Upper lobe of left lung (tissue), 6 donors: ENCODE data around the gene CYTL1. TPM values are rescaled to one million over a fixed set of nuclear protein-coding genes. Genes with fewer than 3 reads are reported as not detected.
A peak's percentile ranks its signal among the peaks of the same experiment; 100 is the strongest.

ENCODE experiments used
- ATAC-seq, 2 donors: fragments of 200-7000 bp; cut with Tn5 transposase; one replicate each; pipeline ENCODE4 v1.9.1; 2022; ENCODE audit warnings: mild to moderate bottlenecking in 2 of 2, moderate library complexity in 2 of 2; ENCODE audit not compliant: low FRiP score in 2 of 2
- DNase-seq, 2 donors: peaks; one replicate each; pipeline ENCODE4 v3.0.0-alpha.2; 2019 to 2020
- H3K27ac ChIP-seq, 4 donors: fragments of 200-600 bp; sonication (generic); one replicate each; pipeline ENCODE4 v1.5.1; 2016 to 2019
- H3K27me3 ChIP-seq, 4 donors: fragments of 200-600 bp; sonication (generic); one replicate each; pipeline ENCODE4 v1.5.1; 2017 to 2019
- H3K36me3 ChIP-seq, 4 donors: fragments of 200-600 bp; sonication (generic); one replicate each; pipeline ENCODE4 v1.5.1; 2016 to 2019
- H3K4me1 ChIP-seq, 4 donors: fragments of 200-600 bp; sonication (generic); one replicate each; pipeline ENCODE4 v1.5.1; 2018 to 2019
- H3K4me3 ChIP-seq, 4 donors: fragments of 200-600 bp; sonication (generic); one replicate each; pipeline ENCODE4 v1.5.1; 2017 to 2019; ENCODE audit warnings: mild to moderate bottlenecking in 2 of 4, moderate library complexity in 1 of 4
- H3K9me3 ChIP-seq, 4 donors: fragments of 200-600 bp; sonication (generic); one replicate each; pipeline ENCODE4 v1.5.1; 2018 to 2019
- CTCF ChIP-seq, 6 experiments: fragments of 450-650 bp in 4 of 6; fragments of 200-600 bp in 2 of 6; sonication (generic) in 2 of 6; IDR thresholded peaks; one replicate each; pipeline ENCODE4 v1.5.1; 2016 to 2019; ENCODE audit warnings: antibody characterized with exemption in 6 of 6
- EP300 ChIP-seq, 4 donors: sonication (generic); formaldehyde crosslinking; IDR thresholded peaks; one replicate each; pipeline ENCODE4 v1.5.1; 2017; ENCODE audit warnings: antibody characterized with exemption in 4 of 4, control low read depth in 2 of 4
- POLR2A ChIP-seq, 4 donors: fragments of 450-650 bp; IDR thresholded peaks; one replicate each; pipeline ENCODE4 v1.5.1; 2016 to 2017; ENCODE audit warnings: antibody characterized with exemption in 4 of 4, mild to moderate bottlenecking in 2 of 4
- POLR2AphosphoS5 ChIP-seq, 2 donors: sonication (generic); formaldehyde crosslinking; IDR thresholded peaks; one replicate each; pipeline ENCODE4 v1.5.1; 2017; ENCODE audit warnings: antibody characterized with exemption in 2 of 2
- WGBS, 2 donors: methylation state at CpG; one replicate each; pipeline ENCODE4 v1.1.5; 2017 to 2018; 5-methylcytosine and 5-hydroxymethylcytosine counted together
- total RNA-seq, 6 donors: library from RNA; depleted of rRNA in 4 of 6; stranded (reverse); fragments of >200 nt in 4 of 6; gene quantifications; one replicate each; pipeline versions ENCODE4 v1.1.0 to v1.2.1, GENCODE V29; 2016 to 2021
- donor health status: DM: no; HTN: no; CAD: no; lungs with moderate emphysema.
- donor health status: DM: no; HTN: yes; CAD: no; lungs with severe emphysema.

Gene CYTL1
- total RNA-seq, 6 donors from 2014 or later, result 0.61 to 3.1 (median 0.97) TPM; not detected in 3

- H3K9me3 ChIP-seq, result no peaks in the 10 kb centered on the region
- DNase-seq (peak; percentile 63 to 81), ATAC-seq (peak; percentile 78 to 89)
- peaks cover 0 to 18% (median 3%) of the 10 kb centered on the region in 4 donors for H3K27me3 ChIP-seq
- peak overlapping the region; percentile 22 to 56 (median 45) for H3K4me3 ChIP-seq
- 2 to 3% methylated on average over 18 to 36 of the region's 36 CpGs for WGBS, 2 donors
- no peaks in the 10 kb centered on the region for H3K36me3 ChIP-seq
- TF ChIP-seq POLR2AphosphoS5 (IDR thresholded peaks at IDR 0.05) (no peak), POLR2A (IDR thresholded peaks at IDR 0.05) (no peak), CTCF (IDR thresholded peaks at IDR 0.05) (peak; percentile 23 to 68 (median 44)), EP300 (IDR thresholded peaks at IDR 0.05) (no peak)
- no peak overlapping the region for H3K27ac ChIP-seq
- peaks cover 14 to 22% (median 18%) of the 10 kb centered on the region in 4 donors for H3K4me1 ChIP-seq
Observed at GRCh38 chr4:5050520-5051277, 31.4 kb upstream of the CYTL1 start.

- ATAC-seq, result no peak
Observed at GRCh38 chr4:5048721-5049120, 29.5 kb upstream of the CYTL1 start.

GRCh38 chr4:5045097-5045496 is 25.8 kb upstream of the CYTL1 start:
- ATAC-seq, result peak in 1 of 2 donors; percentile 76
- 28 to 29% methylated on average over 3 of the region's 3 CpGs for WGBS, 2 donors

More at GRCh38 chr4:5048721-5049120, 29.5 kb upstream of the CYTL1 start:
- peaks cover 0 to 18% (median 3%) of the 10 kb centered on the region in 4 donors for H3K27me3 ChIP-seq
- DNase-seq, result no peak
- peaks cover 20 to 34% (median 23%) of the 10 kb centered on the region in 4 donors for H3K4me1 ChIP-seq
- no peaks in the 10 kb centered on the region for H3K36me3 ChIP-seq
- no peak overlapping the region for H3K4me3 ChIP-seq
- TF ChIP-seq POLR2A (IDR thresholded peaks at IDR 0.05) (no peak), CTCF (IDR thresholded peaks at IDR 0.05) (no peak), POLR2AphosphoS5 (IDR thresholded peaks at IDR 0.05) (no peak), EP300 (IDR thresholded peaks at IDR 0.05) (no peak)
- 81 to 87% methylated on average over 4 of the region's 4 CpGs for WGBS, 2 donors
- H3K27ac ChIP-seq, result no peak overlapping the region
- H3K9me3 ChIP-seq, result no peaks in the 10 kb centered on the region

GRCh38 chr4:5044341-5044740 is 25.1 kb upstream of the CYTL1 start:
- Histone ChIP-seq H3K9me3 (no peaks in the 10 kb centered on the region), H3K27me3 (no peaks in the 10 kb centered on the region), H3K4me3 (no peak overlapping the region), H3K4me1 (peaks cover 4 to 12% (median 5%) of the 10 kb centered on the region in 4 donors), H3K27ac (no peak overlapping the region), H3K36me3 (no peaks in the 10 kb centered on the region)
- DNase-seq (no peak), ATAC-seq (no peak)
- WGBS, 2 donors, result 41 to 54% methylated on average over 3 of the region's 3 CpGs
- TF ChIP-seq POLR2A (IDR thresholded peaks at IDR 0.05), result no peak
- no peak for TF ChIP-seq POLR2AphosphoS5 (IDR thresholded peaks at IDR 0.05)

More at GRCh38 chr4:5045097-5045496, 25.8 kb upstream of the CYTL1 start:
- H3K36me3 ChIP-seq, result no peaks in the 10 kb centered on the region
- peak in 1 of 2 donors; percentile 44 for DNase-seq
- no peak overlapping the region for H3K4me3 ChIP-seq
- H3K9me3 ChIP-seq, result no peaks in the 10 kb centered on the region
- TF ChIP-seq POLR2A (IDR thresholded peaks at IDR 0.05), result no peak
- TF ChIP-seq CTCF (IDR thresholded peaks at IDR 0.05), result no peak
- no peak for TF ChIP-seq EP300 (IDR thresholded peaks at IDR 0.05)
- no peak for TF ChIP-seq POLR2AphosphoS5 (IDR thresholded peaks at IDR 0.05)
- H3K27me3 ChIP-seq, result no peaks in the 10 kb centered on the region
- peaks cover 4 to 13% (median 5%) of the 10 kb centered on the region in 4 donors for H3K4me1 ChIP-seq
- H3K27ac ChIP-seq, result no peak overlapping the region

GRCh38 chr4:5043579-5043978 is 24.3 kb upstream of the CYTL1 start:
- Histone ChIP-seq H3K4me3 (no peak overlapping the region), H3K27ac (no peak overlapping the region), H3K27me3 (no peaks in the 10 kb centered on the region), H3K4me1 (peaks cover 4 to 12% (median 5%) of the 10 kb centered on the region in 4 donors), H3K9me3 (no peaks in the 10 kb centered on the region), H3K36me3 (no peaks in the 10 kb centered on the region)
- TF ChIP-seq POLR2AphosphoS5 (IDR thresholded peaks at IDR 0.05) (no peak), CTCF (IDR thresholded peaks at IDR 0.05) (no peak), POLR2A (IDR thresholded peaks at IDR 0.05) (no peak)
- no peak for DNase-seq
- WGBS, 2 donors, result 52 to 59% methylated on average over 2 to 6 of the region's 6 CpGs
- ATAC-seq, result no peak
